GM21619 (cell line): ENCODE results near the gene DDX3X.

ENCODE experiments used
- ATAC-seq: cut with Tn5 transposase; IDR thresholded peaks from one replicate; pipeline ENCODE4 v1.9.1; 2021; ENCODE audit not compliant: unreplicated experiment

The DDX3X gene

DNA sequence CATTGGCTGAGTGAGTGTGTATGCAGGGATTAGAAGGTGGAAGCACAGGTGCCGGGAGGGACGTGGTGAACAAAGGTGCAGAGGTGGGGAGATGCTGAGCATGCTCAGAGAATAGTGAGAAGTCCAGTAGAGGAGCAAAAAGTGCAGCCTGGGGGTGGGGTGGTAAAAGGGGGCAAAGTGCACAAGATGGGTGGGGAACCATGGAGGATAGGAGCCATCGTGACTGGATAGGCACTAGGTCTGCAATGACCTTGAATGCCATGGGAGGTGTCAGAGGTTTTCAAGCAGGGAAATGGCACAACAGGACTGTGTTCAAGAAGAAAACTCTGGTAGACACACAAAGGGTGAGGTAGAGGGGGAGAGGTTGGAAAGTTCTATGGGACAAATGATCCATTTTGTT lies 6.6 kb upstream of the DDX3X start:
- no peak for ATAC-seq

DNA sequence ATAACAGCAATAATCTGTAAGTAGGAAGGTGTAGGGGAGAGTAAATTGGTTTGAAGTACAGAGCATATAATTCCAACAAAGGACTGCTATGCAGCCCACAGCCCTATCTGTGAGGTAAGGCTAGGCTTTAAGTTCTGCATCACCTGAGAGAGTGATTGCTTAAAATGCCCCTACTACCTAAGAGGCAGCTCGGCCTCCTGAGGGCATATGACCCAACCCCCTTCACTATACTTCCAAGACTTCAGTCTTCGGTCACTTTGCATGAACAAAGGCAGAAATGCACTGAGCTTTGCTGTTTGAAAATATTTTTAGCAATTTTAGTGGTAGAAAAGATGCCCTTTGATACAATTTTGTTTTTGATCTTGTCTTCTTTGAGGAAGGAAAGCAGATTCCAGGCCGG lies 4.9 kb upstream of the DDX3X start:
- no peak for ATAC-seq

DNA sequence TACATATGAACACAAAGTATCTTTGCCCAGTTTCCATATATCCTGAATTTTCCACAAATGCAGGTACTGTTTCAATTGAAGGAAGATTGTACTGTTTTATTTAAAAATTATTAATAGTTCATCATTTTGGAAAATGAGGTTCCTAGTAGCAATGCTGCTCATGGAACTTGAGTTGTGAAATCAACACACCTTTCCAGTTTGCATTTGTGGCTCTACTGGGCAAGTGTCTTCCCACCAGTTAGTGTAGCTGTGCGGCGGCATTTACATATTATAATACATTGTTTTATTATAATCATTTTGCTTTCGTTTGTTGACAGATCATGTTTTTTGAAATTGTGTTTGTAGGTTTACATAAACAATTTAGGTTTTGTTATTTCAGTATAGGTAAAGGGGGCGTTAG lies 2.0 kb upstream of the DDX3X start:
- ATAC-seq: no peak

DNA sequence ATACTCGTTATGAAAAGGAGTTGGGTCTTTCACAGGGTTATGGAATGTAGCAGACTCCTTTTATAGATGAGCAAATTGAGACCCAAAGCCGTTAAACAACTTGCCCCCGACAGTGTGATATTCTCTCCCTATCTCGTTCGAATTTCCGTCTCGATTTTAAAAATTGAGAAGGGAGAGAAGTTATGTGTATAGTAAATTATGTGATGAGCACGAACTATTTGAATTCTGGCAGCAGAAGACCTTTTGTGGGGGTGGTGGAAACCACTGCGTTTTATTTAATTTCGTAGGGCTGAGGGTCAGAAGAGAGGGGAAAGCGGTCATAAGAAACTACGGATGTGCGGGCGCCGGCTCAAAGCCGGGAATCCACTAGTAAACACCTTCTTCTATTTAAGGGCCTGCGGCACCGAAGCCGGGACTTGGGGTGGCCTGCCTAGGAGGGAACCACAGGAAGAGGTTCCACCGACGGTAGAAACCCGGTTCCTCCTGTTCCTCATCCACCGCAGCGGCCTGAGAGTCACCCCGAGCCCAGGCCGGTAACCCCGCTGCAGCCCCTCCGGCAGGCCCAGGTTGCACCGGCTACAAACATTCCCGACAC lies 1.5 kb upstream of the DDX3X start:
- peak; percentile 4 for ATAC-seq

DNA sequence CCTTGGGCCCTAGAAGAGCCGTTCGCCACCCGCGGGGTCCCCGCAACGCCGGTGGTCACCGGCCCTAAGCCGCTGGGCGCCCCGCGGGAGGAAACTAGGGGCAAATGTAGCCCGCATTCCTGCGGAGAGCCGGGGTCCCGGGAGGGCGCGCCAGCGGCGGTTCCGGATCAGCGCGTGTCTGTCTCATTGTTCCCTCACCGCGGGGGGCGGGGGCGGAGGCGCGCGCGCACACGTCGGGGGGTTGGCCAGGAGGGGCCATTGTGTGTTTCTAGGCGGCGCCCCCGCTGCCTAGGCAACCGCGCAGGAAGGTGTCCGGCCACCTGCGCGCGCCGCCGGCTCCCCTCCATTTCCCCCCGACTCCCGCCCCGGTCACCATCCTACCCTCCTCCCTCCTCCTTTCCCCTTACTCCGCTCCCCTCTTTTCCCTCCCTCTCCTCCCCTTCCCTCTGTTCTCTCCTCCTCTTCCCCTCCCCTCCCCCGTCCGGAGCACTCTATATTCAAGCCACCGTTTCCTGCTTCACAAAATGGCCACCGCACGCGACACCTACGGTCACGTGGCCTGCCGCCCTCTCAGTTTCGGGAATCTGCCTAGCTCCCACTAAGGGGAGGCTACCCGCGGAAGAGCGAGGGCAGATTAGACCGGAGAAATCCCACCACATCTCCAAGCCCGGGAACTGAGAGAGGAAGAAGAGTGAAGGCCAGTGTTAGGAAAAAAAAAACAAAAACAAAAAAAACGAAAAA lies 789 bp upstream of the DDX3X start:
- peak; percentile 37 for ATAC-seq

DNA sequence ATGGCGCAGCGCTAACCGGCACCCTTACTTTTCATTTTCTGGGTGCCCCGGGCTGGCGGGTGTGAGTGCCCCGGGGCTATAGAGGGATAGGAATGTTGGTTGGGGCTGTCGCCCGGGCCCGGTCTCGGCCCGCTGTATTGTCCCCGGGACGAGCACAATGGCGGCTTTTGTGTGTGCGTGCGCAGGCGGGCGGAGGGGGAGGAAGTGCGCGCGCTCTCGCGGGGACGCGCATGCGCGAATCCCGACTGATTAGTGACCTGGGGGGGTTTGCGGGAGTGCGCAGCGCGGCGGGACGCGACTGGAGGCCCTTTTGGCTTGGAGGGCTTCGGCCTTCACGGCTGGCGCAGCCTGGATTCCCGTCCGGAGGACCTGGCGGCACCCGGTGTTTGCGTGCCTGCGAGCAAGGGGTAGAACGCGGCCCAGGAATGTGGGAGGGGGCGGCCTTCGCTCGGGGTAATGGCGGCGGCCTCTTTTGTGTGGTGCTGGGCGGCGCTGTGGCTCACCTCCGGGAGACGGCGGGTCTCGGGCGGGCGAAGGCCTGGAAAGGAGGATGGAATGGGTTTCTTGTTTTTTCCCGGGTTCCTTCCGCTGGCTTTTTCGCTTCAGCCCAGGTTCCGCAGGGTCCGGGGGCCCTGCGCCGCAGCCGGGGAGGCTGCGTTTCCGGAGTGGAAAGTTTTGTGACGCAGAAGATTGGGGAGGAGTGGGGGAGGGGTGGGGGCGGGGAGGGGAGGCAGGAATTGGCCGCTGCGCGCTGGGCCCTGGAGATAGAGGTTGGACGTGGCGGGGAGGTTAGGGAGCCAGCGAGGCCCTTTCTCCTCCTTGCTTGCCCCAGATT lies 618 bp downstream of the DDX3X start:
- ATAC-seq: peak; percentile 17

DNA sequence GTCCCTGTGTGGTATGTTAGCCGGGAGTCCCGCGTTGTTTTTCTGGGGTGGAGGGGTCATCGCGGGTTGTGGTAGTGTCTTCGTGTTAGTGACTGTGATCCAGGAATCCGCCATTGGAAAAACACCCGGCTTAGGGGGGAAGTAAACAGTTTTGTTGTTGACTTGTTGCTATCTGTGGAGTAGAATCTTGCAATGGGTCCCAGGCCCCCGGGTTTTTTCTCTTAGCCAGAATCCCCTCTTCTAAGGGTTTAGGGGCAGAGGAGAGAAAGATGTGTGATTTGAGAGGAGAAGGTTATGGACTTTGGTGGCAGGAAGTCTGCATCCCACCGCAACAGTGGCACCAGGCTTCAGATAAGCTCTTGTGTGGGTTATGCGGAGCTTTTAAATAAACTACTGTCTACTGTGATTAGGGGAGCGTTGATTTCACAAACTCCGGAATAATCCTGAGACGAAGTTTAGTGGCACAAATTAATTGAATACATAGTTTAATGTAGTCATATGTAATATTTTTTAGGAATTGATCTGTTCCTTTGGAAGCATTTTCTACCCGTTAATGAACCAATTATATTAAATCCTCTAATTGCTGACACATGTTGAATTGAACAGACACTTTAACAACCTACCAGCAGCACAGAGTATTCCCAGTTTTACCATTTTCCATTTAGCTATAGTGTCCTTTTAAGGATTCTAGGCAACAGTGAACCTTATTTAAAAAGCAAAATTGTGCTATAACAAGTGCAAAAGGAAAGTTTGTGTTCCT lies 1.4 kb downstream of the DDX3X start:
- ATAC-seq: no peak

DNA sequence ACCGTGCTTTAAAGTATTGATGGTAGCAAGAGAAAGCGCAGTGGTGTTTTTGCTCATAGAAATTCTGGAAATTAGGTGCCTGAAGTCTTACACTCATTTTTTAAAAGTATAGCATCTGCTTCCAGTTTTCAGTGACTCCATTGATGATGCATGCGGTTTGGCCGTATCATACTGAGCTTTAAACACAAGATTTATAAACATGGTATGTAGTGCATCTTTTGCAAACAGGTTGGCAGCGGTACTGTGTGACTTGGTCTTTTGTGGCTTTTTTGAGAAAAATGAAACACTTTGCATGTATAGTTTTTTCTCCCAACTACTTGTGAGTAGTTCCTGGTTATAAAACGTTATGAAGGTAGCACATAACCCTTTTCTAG lies 2.0 kb downstream of the DDX3X start:
- ATAC-seq: no peak

DNA sequence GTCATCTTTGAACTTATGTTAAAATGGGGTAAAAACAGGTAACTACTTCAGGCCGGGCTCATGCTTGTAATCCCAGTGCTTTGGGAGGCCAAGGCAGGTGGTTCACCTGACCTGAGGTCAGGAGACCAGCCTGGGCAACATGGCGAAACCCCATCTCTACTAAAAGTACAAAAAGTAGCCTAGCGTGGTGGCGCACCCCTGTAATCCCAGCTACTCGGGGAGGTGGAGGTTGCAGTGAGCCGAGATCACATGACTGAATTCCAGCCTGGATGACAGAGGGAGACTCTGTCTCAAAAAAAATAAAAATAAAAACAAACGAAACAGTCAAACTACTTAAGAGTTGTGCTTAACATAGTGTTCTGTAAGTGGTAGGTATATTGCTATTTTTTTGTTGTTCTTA lies 2.5 kb downstream of the DDX3X start:
- no peak for ATAC-seq

DNA sequence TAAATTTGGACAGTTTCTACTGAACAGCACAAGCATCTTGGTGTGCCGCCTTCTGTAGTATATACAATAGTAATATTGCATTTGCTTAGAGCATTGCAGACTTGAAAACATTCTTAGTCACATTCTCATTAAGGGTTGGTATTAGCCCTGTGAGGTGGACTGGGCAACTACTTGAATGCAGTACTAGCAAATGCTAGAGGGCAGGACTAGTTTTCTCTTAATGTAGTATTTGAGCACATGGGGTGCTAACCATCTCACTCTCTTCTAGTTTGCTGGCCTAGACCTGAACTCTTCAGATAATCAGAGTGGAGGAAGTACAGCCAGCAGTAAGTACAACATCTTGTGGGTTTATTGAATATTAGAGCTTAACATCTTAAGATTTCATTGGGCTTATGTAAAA lies 3.2 kb downstream of the DDX3X start:
- no peak for ATAC-seq

DNA sequence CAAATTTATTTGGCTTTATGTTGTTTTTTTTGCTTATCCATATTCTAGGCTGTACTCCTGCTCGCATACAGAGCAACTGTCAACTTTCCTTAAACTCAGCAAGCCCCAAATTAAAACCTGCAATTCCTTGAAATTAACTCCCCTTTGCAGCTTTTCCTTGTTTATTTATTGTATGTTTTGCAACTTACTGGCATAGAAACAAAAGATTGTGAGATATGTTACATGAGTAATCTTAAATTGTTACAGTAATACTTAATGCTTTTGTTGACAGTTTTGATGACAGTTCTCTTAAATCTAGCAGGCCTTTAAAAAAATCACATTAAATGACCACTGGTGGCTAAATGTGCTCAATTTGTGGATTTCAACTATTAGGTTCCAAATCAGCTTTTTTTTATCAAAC lies 4.5 kb downstream of the DDX3X start:
- ATAC-seq: no peak

DNA sequence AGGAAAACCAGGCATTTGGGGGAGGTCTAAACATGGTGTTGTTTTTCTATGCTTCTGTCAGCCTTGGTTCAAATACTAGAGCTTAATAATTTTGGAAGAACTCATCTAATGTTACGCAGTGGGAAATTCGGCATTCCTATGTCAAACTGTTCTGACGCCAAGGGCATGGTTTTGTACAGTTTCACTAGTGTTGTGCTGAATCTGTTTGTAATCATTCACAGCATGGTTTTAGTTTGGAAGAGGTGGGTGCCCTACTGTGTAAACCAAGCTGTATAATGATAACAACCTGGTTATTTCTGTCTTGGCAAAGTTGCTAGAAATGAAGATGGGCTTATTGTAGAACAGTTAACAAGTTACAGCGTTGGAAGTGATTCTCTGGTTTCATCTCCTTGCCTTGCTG lies 5.2 kb downstream of the DDX3X start:
- ATAC-seq: no peak

DNA sequence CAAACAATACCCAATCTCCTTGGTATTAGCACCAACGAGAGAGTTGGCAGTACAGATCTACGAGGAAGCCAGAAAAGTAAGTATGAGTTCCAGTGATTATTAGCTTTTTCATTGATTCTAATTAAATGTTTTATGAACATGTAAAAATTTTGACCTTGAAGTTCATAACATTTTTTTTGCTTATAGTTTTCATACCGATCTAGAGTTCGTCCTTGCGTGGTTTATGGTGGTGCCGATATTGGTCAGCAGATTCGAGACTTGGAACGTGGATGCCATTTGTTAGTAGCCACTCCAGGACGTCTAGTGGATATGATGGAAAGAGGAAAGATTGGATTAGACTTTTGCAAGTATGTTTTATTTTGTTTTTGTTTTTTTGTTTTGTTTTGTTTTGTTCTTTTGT lies 10.1 kb downstream of the DDX3X start:
- no peak for ATAC-seq

DNA sequence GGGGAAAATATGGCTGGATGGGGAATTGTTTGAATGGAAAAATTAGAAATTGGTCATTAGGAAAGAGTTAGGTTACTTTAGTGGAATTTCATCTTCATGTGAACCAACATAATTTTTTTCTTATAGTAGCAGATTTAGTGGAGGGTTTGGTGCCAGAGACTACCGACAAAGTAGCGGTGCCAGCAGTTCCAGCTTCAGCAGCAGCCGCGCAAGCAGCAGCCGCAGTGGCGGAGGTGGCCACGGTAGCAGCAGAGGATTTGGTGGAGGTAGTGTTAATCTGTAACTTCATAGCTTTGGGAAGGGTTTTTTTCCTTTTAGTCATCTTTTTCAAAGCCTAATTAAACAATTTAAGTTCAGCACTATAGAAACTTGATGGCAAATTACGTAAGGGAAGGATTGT lies 13.2 kb downstream of the DDX3X start:
- ATAC-seq: no peak

DNA sequence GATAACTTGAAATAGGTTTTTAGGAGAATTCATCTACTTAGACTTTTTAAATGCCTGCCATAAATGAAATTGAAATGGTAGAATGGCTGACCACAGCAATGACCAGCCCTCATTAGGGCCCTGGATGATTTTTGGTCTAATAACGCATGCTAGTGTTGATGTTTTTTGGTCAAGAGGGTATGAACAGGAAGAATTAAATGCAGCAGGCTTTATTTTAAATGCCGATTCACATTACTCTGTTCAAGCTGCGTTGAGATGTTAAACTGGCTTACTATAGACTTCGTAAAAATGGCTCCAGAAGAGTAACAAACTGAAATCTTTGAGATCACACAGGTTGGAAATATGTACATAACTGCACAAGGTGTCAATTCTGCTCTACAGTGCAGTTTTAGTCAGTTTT lies 14.6 kb downstream of the DDX3X start:
- no peak for ATAC-seq

DNA sequence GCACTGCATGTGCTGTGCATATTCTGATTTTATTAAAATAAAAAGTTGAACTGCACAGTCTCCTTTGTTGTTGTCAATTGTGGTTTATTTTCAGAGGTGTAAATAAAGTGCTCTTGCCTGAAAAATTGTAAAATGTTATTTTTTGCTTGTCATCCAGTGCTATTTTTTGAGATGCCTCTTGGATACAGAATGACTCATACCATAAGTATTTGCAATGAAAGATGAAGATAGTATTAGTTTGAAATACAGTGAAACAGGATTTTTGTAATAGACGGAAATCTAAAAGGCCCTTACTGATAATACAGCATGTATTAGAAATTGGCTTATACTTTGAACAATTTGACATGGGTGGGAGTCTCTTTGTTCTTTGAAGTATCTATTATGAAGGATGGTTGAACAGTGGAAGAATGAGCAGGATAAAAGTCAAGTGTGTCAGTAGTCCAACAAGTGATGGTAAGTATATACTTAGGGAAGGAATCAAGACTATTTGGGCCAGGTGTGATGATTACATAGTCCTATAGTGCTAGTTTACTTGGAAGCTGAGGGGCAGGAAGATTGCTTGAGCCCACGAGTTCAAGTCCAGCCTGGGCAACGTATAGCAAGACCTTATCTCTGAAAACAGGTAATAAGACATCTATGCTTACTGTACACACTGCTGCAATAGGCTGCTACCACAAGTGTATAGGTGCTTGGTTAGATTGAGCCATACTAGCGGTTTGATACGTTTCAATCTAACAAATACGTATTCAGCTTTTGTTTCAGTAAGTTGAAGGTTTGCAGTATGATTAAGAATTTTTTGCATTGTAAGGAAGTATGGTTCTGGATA lies 16.4 kb downstream of the DDX3X start:
- no peak for ATAC-seq

DNA sequence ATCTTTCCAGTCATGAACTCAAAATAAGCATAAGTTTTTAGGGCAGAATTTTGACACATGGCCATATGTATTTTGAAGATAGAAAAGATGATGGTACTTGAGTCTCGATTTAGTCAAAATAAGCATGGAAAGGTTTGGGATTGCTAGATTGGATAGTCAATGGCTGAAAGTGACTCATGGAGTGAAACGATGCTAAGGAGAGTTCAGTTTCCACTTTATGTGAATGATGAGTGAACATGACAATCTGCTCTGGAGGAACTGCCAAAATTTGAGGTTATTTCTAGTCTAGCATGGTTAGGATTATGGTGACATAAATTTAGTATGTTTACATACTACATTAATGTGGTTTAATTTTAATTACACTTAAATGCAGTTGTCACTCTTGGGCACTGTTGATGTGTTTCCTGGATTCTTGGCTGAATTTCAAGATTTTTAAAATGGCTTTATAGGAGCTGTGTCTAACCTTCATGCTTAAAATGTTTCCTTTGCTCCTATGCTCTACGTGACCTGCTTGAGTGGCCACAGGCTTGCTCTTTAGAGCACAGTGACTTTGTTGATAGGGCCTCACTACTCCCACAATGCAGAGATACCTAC lies 17.1 kb downstream of the DDX3X start:
- ATAC-seq: no peak

DNA sequence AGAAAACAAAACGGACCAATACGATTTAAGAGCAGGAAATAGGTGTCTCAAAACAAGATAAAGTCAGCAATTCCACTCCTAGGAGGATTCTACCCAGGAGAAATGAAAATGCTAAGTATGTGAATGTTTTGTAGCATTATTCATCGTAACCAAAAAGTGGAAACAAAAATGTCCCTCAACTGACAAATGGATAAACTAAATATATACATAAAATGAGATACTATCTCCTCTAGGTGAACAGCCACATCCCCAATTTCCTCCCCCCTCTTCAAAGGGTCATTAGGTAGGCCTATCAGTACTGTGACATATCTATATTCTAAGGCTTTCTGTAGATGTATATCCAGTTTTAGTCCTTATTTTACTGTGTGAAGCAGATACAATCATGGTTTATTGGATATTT lies 18.0 kb downstream of the DDX3X start:
- no peak for ATAC-seq

DNA sequence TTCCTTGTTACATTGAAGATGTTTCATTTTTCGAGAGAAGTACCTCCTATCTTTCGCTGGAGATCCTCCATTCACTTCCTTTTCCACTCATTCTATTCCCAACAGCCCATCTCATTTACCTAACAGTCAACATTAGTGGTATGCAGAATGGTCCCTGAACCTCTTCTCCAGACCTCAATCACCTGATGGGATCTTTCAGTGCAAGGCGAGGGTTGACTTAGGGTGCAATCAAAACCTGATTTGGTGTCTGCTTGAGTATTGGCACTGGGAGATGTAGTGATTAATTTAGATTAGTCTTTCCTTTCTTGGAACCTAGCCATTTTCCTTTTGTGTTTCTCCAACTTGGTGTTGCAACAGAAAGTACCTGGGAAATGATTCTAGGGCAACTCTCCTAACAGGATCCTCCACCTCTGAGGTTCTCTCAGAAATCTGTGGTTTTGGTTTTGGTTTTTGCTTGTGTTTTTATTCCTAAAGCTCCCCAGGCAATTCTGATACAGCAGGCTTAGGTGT lies 18.4 kb downstream of the DDX3X start:
- ATAC-seq: no peak

DNA sequence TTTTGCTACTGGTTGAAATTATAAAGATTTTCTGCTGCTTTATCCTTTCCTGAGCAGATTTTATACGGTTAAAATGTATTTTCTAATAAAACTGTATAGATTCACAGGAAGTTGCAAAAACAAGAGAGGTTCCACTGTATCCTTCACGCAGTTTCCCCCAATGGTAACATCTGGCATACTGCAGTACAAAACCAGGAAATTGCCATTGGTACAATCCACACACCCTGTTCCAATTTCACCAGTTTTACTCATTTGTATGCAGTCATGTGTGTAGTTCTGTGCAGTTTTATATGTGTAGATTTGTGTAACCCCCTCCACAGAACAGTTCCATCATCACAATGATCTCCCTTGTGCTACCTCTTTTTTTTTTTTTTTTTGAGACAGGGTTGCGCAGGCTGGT lies 20.0 kb downstream of the DDX3X start:
- ATAC-seq: no peak
